Measurements from ENCODE around the gene TMPRSS6. TPM values are rescaled to one million over a fixed set of nuclear protein-coding genes. Genes with fewer than 3 reads are reported as not detected.

TMPRSS6 gene
- polyA plus RNA-seq, 3 donors, result not detected

GRCh38 chr22:37120569-37121340 is 11.2 kb upstream of the TMPRSS6 start:
- H3K79me2 ChIP-seq (ENCODE audit: insufficient read depth, low read length), result no peaks in the 10 kb centered on the region
- peaks cover 6 to 16% (median 6%) of the 10 kb centered on the region in 3 donors for H3K27me3 Mint-ChIP-seq (ENCODE audit: low read depth in 3 of 3)
- no peaks in the 10 kb centered on the region for H3K27me3 ChIP-seq (ENCODE audit: control insufficient read depth in 2 of 2, insufficient read depth in 2 of 2, low read length in 2 of 2)
- H3K9me3 ChIP-seq (replicated peaks in 1 of 2; ENCODE audit: control insufficient read depth in 1 of 2, insufficient read depth in 1 of 2, low read length in 2 of 2), result no peaks in the 10 kb centered on the region
- DNase-seq, result no peak
- intact Hi-C loops (cut with micrococcal nuclease), result no loop called here
- H3K36me3 Mint-ChIP-seq, result no peaks in the 10 kb centered on the region
- H3K4me2 ChIP-seq (replicated peaks; ENCODE audit: extremely low read depth, low read length, poor library complexity, severe bottlenecking), result no peak overlapping the region
- H3K4me3 Mint-ChIP-seq, result no peak overlapping the region
- TF ChIP-seq CTCF (IDR thresholded peaks at IDR 0.05), result no peak
- H3K4me3 ChIP-seq (replicated peaks in 1 of 3; ENCODE audit: low read depth in 2 of 3, low read length in 3 of 3), result no peak overlapping the region
- peaks cover 4% of the 10 kb centered on the region for H3K4me1 Mint-ChIP-seq
- H3K27ac ChIP-seq (ENCODE audit: low read depth in 1 of 2, low read length in 2 of 2), result no peak overlapping the region
- no peak overlapping the region for H3K9ac ChIP-seq (ENCODE audit: insufficient read depth, low read length, poor library complexity, severe bottlenecking)
- no peaks in the 10 kb centered on the region for H3K4me1 ChIP-seq (ENCODE audit: control insufficient read depth in 1 of 2, insufficient read depth in 2 of 2, low read length in 2 of 2)
- H4K20me1 ChIP-seq (ENCODE audit: insufficient read depth, low read length), result no peaks in the 10 kb centered on the region
- 90% methylated on average over 5 of the region's 11 CpGs for WGBS (ENCODE audit: insufficient coverage)
- H3K9me3 Mint-ChIP-seq, result peaks cover 0 to 2% (median 0%) of the 10 kb centered on the region in 7 donors
- no peaks in the 10 kb centered on the region for H3K36me3 ChIP-seq (replicated peaks in 1 of 2; ENCODE audit: control insufficient read depth in 1 of 2, insufficient read depth in 2 of 2, low read length in 2 of 2)
- no peak overlapping the region for H2AFZ ChIP-seq (ENCODE audit: insufficient read depth, low read depth, low read length, poor library complexity, severe bottlenecking)
- no peak overlapping the region for H3K27ac Mint-ChIP-seq

- Mint-ChIP-seq H3K27ac (no peak overlapping the region), H3K27me3 (ENCODE audit: low read depth in 3 of 3) (peaks cover 6 to 19% (median 8%) of the 10 kb centered on the region in 3 donors), H3K9me3 (peaks cover 0 to 2% (median 0%) of the 10 kb centered on the region in 7 donors), H3K4me3 (no peak overlapping the region), H3K36me3 (no peaks in the 10 kb centered on the region), H3K4me1 (peaks cover 4% of the 10 kb centered on the region)
- intact Hi-C loops (cut with micrococcal nuclease), result no loop called here
- Histone ChIP-seq H3K4me3 (replicated peaks in 1 of 3; ENCODE audit: low read depth in 2 of 3, low read length in 3 of 3) (no peak overlapping the region), H3K27ac (ENCODE audit: low read depth in 1 of 2, low read length in 2 of 2) (no peak overlapping the region), H4K20me1 (ENCODE audit: insufficient read depth, low read length) (no peaks in the 10 kb centered on the region), H3K27me3 (ENCODE audit: control insufficient read depth in 2 of 2, insufficient read depth in 2 of 2, low read length in 2 of 2) (no peaks in the 10 kb centered on the region), H3K4me2 (replicated peaks; ENCODE audit: extremely low read depth, low read length, poor library complexity, severe bottlenecking) (no peak overlapping the region), H2AFZ (ENCODE audit: insufficient read depth, low read depth, low read length, poor library complexity, severe bottlenecking) (no peak overlapping the region), H3K36me3 (replicated peaks in 1 of 2; ENCODE audit: control insufficient read depth in 1 of 2, insufficient read depth in 2 of 2, low read length in 2 of 2) (no peaks in the 10 kb centered on the region), H3K79me2 (ENCODE audit: insufficient read depth, low read length) (no peaks in the 10 kb centered on the region), H3K9ac (ENCODE audit: insufficient read depth, low read length, poor library complexity, severe bottlenecking) (no peak overlapping the region), H3K4me1 (ENCODE audit: control insufficient read depth in 1 of 2, insufficient read depth in 2 of 2, low read length in 2 of 2) (no peaks in the 10 kb centered on the region), H3K9me3 (replicated peaks in 1 of 2; ENCODE audit: control insufficient read depth in 1 of 2, insufficient read depth in 1 of 2, low read length in 2 of 2) (no peaks in the 10 kb centered on the region)
- no peak for TF ChIP-seq CTCF (IDR thresholded peaks at IDR 0.05)
- DNase-seq, result no peak
- WGBS (ENCODE audit: insufficient coverage), result 93% methylated on average over 7 of the region's 13 CpGs
Observed at GRCh38 chr22:37119872-37120271, 10.4 kb upstream of the TMPRSS6 start.

All from CD14-positive monocyte (primary cell).